ENCODE results near the gene CSTPP1. TPM values are rescaled to one million over a fixed set of nuclear protein-coding genes. Genes with fewer than 3 reads are reported as not detected.
"Not testable (repeated sequence)": the region's sequence is repeated elsewhere in the genome, so short reads cannot be mapped to it uniquely, and the experiment has no call there.

The CSTPP1 gene
- total RNA-seq, 2 experiments from 2014 or later = 14.2 to 16.5 TPM

- H3K9me3 Mint-ChIP-seq; DNase-seq; H3K4me3 Mint-ChIP-seq; ATAC-seq (ENCODE audit: low read depth); H3K36me3 Mint-ChIP-seq; H3K4me1 Mint-ChIP-seq; POLR2A ChIA-PET; H3K27ac Mint-ChIP-seq; H3K27me3 Mint-ChIP-seq: not testable (repeated sequence)
Observed at GRCh38 chr11:47118958-47119688, 182.6 kb downstream of the CSTPP1 start.

- Mint-ChIP-seq H3K9me3 (no peaks in the 10 kb centered on the region), H3K4me1 (no peaks in the 10 kb centered on the region), H3K4me3 (no peak overlapping the region), H3K27me3 (no peaks in the 10 kb centered on the region), H3K27ac (no peak overlapping the region), H3K36me3 (no peaks in the 10 kb centered on the region)
- no peak for ATAC-seq (ENCODE audit: low read depth)
- DNase-seq = no peak
- POLR2A ChIA-PET = no interaction called here
Observed at GRCh38 chr11:47121056-47121455, 184.5 kb downstream of the CSTPP1 start.

GRCh38 chr11:47121731-47122130 is 185.2 kb downstream of the CSTPP1 start:
- Mint-ChIP-seq H3K4me1 (no peaks in the 10 kb centered on the region), H3K36me3 (no peaks in the 10 kb centered on the region), H3K27me3 (no peaks in the 10 kb centered on the region), H3K4me3 (no peak overlapping the region), H3K9me3 (no peaks in the 10 kb centered on the region), H3K27ac (no peak overlapping the region)
- POLR2A ChIA-PET = no interaction called here
- ATAC-seq (ENCODE audit: low read depth) = no peak
- DNase-seq = no peak

DNA sequence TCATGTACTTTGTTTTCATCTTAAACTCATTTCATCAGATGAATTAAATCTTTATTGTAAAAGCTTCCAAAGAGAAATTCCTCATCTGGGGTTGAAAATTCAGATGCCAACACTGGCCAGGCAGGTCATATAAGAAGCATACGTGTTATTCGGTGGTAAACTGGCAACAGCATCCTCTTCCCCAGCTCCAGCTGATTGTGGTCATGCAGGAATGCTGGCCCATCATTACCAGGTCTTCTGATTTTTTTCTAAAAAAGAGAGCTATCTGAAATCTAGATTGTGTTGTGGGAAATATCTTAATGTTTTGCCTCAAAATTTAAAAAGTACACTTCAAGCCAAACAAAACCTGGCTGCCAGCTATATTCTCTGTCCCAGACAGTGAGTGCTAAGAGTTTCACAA is 186.5 kb downstream of the CSTPP1 start:
- POLR2A ChIA-PET = no interaction called here
- Mint-ChIP-seq H3K4me3 (no peak overlapping the region), H3K36me3 (no peaks in the 10 kb centered on the region), H3K9me3 (no peaks in the 10 kb centered on the region), H3K4me1 (no peaks in the 10 kb centered on the region), H3K27me3 (no peaks in the 10 kb centered on the region), H3K27ac (no peak overlapping the region)
- DNase-seq (no peak), ATAC-seq (ENCODE audit: low read depth) (no peak)

GRCh38 chr11:47124675-47125074 is 188.1 kb downstream of the CSTPP1 start:
- Mint-ChIP-seq H3K27me3 (no peaks in the 10 kb centered on the region), H3K4me1 (no peaks in the 10 kb centered on the region), H3K9me3 (no peaks in the 10 kb centered on the region), H3K36me3 (no peaks in the 10 kb centered on the region), H3K4me3 (no peak overlapping the region), H3K27ac (no peak overlapping the region)
- POLR2A ChIA-PET = no interaction called here
- DNase-seq = no peak
- ATAC-seq (ENCODE audit: low read depth) = no peak

DNA sequence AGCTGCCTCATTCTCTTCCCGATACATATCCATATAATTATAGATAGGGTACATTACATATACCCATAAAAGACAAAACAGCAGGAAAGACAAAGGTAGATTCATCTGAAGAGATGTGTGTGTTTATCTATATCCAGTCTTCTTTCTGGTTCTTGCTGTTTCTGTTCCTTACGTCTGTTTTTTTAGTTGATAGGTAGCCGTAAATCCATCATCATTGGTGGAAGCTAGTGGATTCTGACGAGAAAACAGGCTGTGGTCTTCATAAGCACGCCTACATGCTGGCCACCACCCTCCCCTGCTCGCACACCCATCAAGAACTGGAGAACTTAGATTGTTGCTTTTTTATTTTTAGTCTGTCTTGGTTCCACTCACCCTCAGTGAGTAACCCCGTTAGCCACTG is 188.5 kb downstream of the CSTPP1 start:
- H3K9me3 Mint-ChIP-seq = no peaks in the 10 kb centered on the region
- POLR2A ChIA-PET = no interaction called here
- no peaks in the 10 kb centered on the region for H3K36me3 Mint-ChIP-seq
- H3K4me3 Mint-ChIP-seq = no peak overlapping the region
- H3K27ac Mint-ChIP-seq = no peak overlapping the region
- H3K4me1 Mint-ChIP-seq = no peaks in the 10 kb centered on the region
- DNase-seq (no peak), ATAC-seq (ENCODE audit: low read depth) (no peak)
- no peaks in the 10 kb centered on the region for H3K27me3 Mint-ChIP-seq

DNA sequence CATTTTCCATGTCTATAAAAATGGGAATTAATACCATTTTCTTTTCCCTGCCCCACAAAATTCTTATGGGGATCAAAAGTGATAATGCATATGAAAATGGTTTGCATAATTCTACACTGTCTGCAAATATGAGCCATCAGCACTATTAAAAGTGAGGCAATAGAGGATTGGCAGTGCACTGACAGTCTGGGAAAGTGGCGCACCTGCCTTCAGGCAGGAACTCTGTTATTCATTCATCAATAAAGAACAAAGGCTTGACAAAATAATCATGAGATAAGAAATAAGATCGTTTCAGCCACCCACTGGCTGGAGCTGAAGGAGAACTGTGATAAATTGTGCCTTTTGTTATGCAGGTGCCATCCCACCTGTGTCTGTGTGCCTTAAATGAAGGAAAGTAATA is 190.7 kb downstream of the CSTPP1 start:
- POLR2A ChIA-PET = no interaction called here
- Mint-ChIP-seq H3K4me1 (no peaks in the 10 kb centered on the region), H3K27ac (no peak overlapping the region), H3K27me3 (no peaks in the 10 kb centered on the region), H3K9me3 (no peaks in the 10 kb centered on the region), H3K4me3 (no peak overlapping the region), H3K36me3 (no peaks in the 10 kb centered on the region)
- no peak for ATAC-seq (ENCODE audit: low read depth)
- no peak for DNase-seq

DNA sequence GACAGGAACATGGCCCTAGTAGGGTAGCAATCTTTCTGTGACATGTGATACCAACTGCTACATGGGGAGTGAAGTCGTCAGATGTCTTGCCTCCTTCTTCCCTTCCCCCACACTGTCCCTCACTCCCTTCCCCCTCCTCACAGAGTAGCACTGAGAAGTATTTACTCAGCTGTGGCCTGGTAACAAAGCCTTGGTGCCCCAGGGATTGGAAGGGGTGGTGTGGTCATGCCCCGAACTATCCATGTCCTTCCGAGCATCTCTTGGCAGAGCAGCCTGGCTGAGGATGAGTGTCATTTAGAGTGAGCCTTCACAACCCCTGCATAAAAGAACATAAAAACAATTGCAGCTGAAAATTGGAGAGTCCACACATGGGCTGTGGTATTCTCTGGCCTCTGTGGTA is 194.0 kb downstream of the CSTPP1 start:
- Mint-ChIP-seq H3K27me3 (no peaks in the 10 kb centered on the region), H3K36me3 (no peaks in the 10 kb centered on the region), H3K4me1 (no peaks in the 10 kb centered on the region), H3K4me3 (no peak overlapping the region), H3K9me3 (no peaks in the 10 kb centered on the region), H3K27ac (no peak overlapping the region)
- DNase-seq = no peak
- no peak for ATAC-seq (ENCODE audit: low read depth)
- POLR2A ChIA-PET = no interaction called here

DNA sequence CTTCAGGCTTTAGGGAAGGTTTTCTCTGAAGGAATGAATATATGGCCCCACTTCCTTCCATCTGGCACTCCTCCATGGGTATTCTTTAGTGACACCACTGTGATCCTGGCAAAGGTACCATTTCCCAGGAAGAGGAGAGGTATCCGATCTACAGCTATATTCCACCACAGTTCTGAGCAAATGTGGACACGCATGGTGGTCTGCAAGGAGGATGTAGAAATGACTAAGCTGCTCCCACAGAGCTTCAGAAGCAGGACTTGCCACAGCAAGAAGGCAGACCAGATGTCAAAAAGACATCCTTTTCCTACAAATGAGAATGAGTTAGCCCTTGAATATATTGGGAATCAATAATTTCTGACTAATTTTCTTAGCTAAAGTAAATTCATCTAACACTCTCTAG is 194.6 kb downstream of the CSTPP1 start:
- no peaks in the 10 kb centered on the region for H3K36me3 Mint-ChIP-seq
- no peaks in the 10 kb centered on the region for H3K9me3 Mint-ChIP-seq
- no peak overlapping the region for H3K4me3 Mint-ChIP-seq
- H3K27ac Mint-ChIP-seq = no peak overlapping the region
- POLR2A ChIA-PET = no interaction called here
- no peaks in the 10 kb centered on the region for H3K27me3 Mint-ChIP-seq
- DNase-seq (no peak), ATAC-seq (ENCODE audit: low read depth) (no peak)
- no peaks in the 10 kb centered on the region for H3K4me1 Mint-ChIP-seq

- H3K4me3 Mint-ChIP-seq = no peak overlapping the region
- H3K9me3 Mint-ChIP-seq = no peaks in the 10 kb centered on the region
Observed at GRCh38 chr11:47132490-47132889, 195.9 kb downstream of the CSTPP1 start.

DNA sequence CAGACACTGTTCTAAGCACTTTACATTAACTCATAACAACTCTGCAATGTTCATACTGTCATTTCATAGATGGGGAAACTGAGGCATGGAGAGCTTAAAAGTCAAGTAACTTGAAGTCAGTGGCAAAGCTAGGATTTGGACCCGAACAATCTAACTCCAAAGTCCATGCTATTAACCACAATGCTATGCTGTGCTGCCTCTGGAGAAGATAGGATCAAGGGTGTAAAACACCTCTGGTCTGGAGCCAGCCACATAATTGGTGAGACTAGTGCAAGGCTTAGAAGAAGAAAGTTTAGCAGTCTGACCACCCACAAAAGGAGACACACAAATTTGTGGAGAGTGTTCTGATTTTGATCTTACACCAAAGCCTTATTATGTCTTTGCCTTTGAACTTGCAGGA is 196.4 kb downstream of the CSTPP1 start:
- Mint-ChIP-seq H3K27ac (no peak overlapping the region), H3K9me3 (no peaks in the 10 kb centered on the region), H3K4me3 (no peak overlapping the region), H3K27me3 (peaks cover 3% of the 10 kb centered on the region), H3K4me1 (peaks cover 3% of the 10 kb centered on the region), H3K36me3 (peaks cover 1% of the 10 kb centered on the region)
- ATAC-seq (ENCODE audit: low read depth) (no peak), DNase-seq (no peak)
- POLR2A ChIA-PET = no interaction called here

More at GRCh38 chr11:47132490-47132889, 195.9 kb downstream of the CSTPP1 start:
- no peak for DNase-seq
- peaks cover 3% of the 10 kb centered on the region for H3K27me3 Mint-ChIP-seq
- H3K36me3 Mint-ChIP-seq = no peaks in the 10 kb centered on the region
- H3K27ac Mint-ChIP-seq = no peak overlapping the region
- peaks cover 2% of the 10 kb centered on the region for H3K4me1 Mint-ChIP-seq
- POLR2A ChIA-PET = no interaction called here
- ATAC-seq (ENCODE audit: low read depth) = no peak

GRCh38 chr11:47136327-47136726 is 199.8 kb downstream of the CSTPP1 start:
- no peak for ATAC-seq (ENCODE audit: low read depth)
- POLR2A ChIA-PET = no interaction called here
- Mint-ChIP-seq H3K27me3 (peaks cover 3% of the 10 kb centered on the region), H3K27ac (no peak overlapping the region), H3K4me1 (peaks cover 7% of the 10 kb centered on the region), H3K9me3 (no peaks in the 10 kb centered on the region), H3K36me3 (peaks cover 6% of the 10 kb centered on the region), H3K4me3 (no peak overlapping the region)
- no peak for DNase-seq

- no peak overlapping the region for H3K27ac Mint-ChIP-seq
- no peak overlapping the region for H3K4me3 Mint-ChIP-seq
- peaks cover 6% of the 10 kb centered on the region for H3K36me3 Mint-ChIP-seq
- peaks cover 3% of the 10 kb centered on the region for H3K27me3 Mint-ChIP-seq
- ATAC-seq (ENCODE audit: low read depth) (no peak), DNase-seq (no peak)
- no peaks in the 10 kb centered on the region for H3K9me3 Mint-ChIP-seq
- peaks cover 7% of the 10 kb centered on the region for H3K4me1 Mint-ChIP-seq
- POLR2A ChIA-PET = no interaction called here
Observed at GRCh38 chr11:47136921-47137320, 200.4 kb downstream of the CSTPP1 start.

- Mint-ChIP-seq H3K9me3 (no peaks in the 10 kb centered on the region), H3K4me3 (no peak overlapping the region), H3K36me3 (peaks cover 6% of the 10 kb centered on the region), H3K27ac (no peak overlapping the region), H3K4me1 (peaks cover 7% of the 10 kb centered on the region), H3K27me3 (peaks cover 3% of the 10 kb centered on the region)
- DNase-seq (no peak), ATAC-seq (ENCODE audit: low read depth) (no peak)
- POLR2A ChIA-PET = no interaction called here
Observed at GRCh38 chr11:47137476-47137875, 200.9 kb downstream of the CSTPP1 start.

DNA sequence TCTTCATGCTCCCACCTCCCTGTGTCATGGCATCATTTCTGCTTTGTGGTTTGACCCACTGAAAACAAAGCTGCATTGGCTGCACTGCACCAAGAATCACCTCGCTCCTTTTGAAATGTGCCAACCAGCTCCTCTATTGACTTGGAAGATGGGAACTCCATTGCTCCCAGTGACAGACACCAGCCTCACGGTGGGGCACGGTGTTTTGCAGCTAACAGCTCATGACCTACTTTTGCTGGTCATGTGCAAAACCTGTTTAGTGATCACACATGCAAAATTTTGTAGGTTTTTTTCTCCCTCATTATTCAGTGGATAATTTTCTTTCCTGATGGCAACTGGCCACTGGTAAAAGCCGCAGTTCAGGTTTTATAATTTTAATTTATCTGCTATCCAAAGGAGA is 203.3 kb downstream of the CSTPP1 start:
- H3K4me3 Mint-ChIP-seq = no peak overlapping the region
- DNase-seq = no peak
- no peak for ATAC-seq (ENCODE audit: low read depth)
- H3K27ac Mint-ChIP-seq = no peak overlapping the region
- no peaks in the 10 kb centered on the region for H3K9me3 Mint-ChIP-seq
- peaks cover 7% of the 10 kb centered on the region for H3K4me1 Mint-ChIP-seq
- H3K27me3 Mint-ChIP-seq = peaks cover 3% of the 10 kb centered on the region
- POLR2A ChIA-PET = no interaction called here
- H3K36me3 Mint-ChIP-seq = peaks cover 6% of the 10 kb centered on the region
